ENCODE data around the gene SPACA9. TPM values are rescaled to one million over a fixed set of nuclear protein-coding genes. Genes with fewer than 3 reads are reported as not detected.

Gene SPACA9
- total RNA-seq, 1 experiment from 2014 or later, result 19.2 TPM

- Histone ChIP-seq H4K20me1 (ENCODE audit: insufficient read depth) (no peaks in the 10 kb centered on the region), H3F3A (ENCODE audit: insufficient read depth, low read depth) (no peaks in the 10 kb centered on the region), H3K9me2 (ENCODE audit: insufficient read depth) (no peaks in the 10 kb centered on the region), H3K27ac (no peak overlapping the region), H3K4me3 (no peak overlapping the region), H2AFZ (no peak overlapping the region), H3K9me3 (ENCODE audit: insufficient read depth, low read depth) (no peaks in the 10 kb centered on the region), H3K4me1 (replicated peaks; ENCODE audit: insufficient read depth) (no peaks in the 10 kb centered on the region), H3K4me2 (no peak overlapping the region), H3K27me3 (ENCODE audit: insufficient read depth, low read depth) (no peaks in the 10 kb centered on the region), H3K79me2 (ENCODE audit: low read depth) (no peaks in the 10 kb centered on the region), H3K36me3 (ENCODE audit: low read depth) (no peaks in the 10 kb centered on the region)
- BruUV-seq (replicated peaks), result no TSS peak
- DNase-seq, result no peak
- POLR2A ChIA-PET (ENCODE audit: unreplicated experiment), result no interaction called here
- TF ChIP-seq EZH2 (IDR thresholded peaks at IDR 0.05; ENCODE audit: low read depth) (no peak), CTCF (conservative IDR thresholded peaks at IDR 0.05) (no peak)
- intact Hi-C loops (cut with micrococcal nuclease; ENCODE audit: unreplicated experiment), result no loop called here
- CTCF ChIA-PET, result no interaction called here
These were observed 15.6 kb upstream of the SPACA9 start for GRCh38 chr9:132863096-132863495.

GRCh38 chr9:132864277-132864676 is 14.4 kb upstream of the SPACA9 start:
- H3K4me2 ChIP-seq, result no peak overlapping the region
- no peak for DNase-seq
- no peaks in the 10 kb centered on the region for H3K27me3 ChIP-seq (ENCODE audit: insufficient read depth, low read depth)
- H4K20me1 ChIP-seq (ENCODE audit: insufficient read depth), result no peaks in the 10 kb centered on the region
- no peak overlapping the region for H2AFZ ChIP-seq
- H3K79me2 ChIP-seq (ENCODE audit: low read depth), result no peaks in the 10 kb centered on the region
- POLR2A ChIA-PET (ENCODE audit: unreplicated experiment), result no interaction called here
- no peaks in the 10 kb centered on the region for H3K9me3 ChIP-seq (ENCODE audit: insufficient read depth, low read depth)
- BruUV-seq (replicated peaks), result no TSS peak
- intact Hi-C loops (cut with micrococcal nuclease; ENCODE audit: unreplicated experiment), result no loop called here
- H3F3A ChIP-seq (ENCODE audit: insufficient read depth, low read depth), result no peaks in the 10 kb centered on the region
- no peaks in the 10 kb centered on the region for H3K4me1 ChIP-seq (replicated peaks; ENCODE audit: insufficient read depth)
- H3K9me2 ChIP-seq (ENCODE audit: insufficient read depth), result no peaks in the 10 kb centered on the region
- H3K4me3 ChIP-seq, result no peak overlapping the region
- TF ChIP-seq EZH2 (IDR thresholded peaks at IDR 0.05; ENCODE audit: low read depth), result no peak
- TF ChIP-seq CTCF (conservative IDR thresholded peaks at IDR 0.05), result no peak
- H3K27ac ChIP-seq, result no peak overlapping the region
- CTCF ChIA-PET, result no interaction called here
- H3K36me3 ChIP-seq (ENCODE audit: low read depth), result no peaks in the 10 kb centered on the region

GRCh38 chr9:132864691-132865090 is 14.0 kb upstream of the SPACA9 start:
- no peaks in the 10 kb centered on the region for H3K79me2 ChIP-seq (ENCODE audit: low read depth)
- ChIA-PET POLR2A (ENCODE audit: unreplicated experiment) (no interaction called here), CTCF (no interaction called here)
- no peak overlapping the region for H2AFZ ChIP-seq
- no peaks in the 10 kb centered on the region for H3K27me3 ChIP-seq (ENCODE audit: insufficient read depth, low read depth)
- H3K27ac ChIP-seq, result no peak overlapping the region
- no peak overlapping the region for H3K4me2 ChIP-seq
- no peaks in the 10 kb centered on the region for H3K9me2 ChIP-seq (ENCODE audit: insufficient read depth)
- H3K9me3 ChIP-seq (ENCODE audit: insufficient read depth, low read depth), result no peaks in the 10 kb centered on the region
- BruUV-seq (replicated peaks), result no TSS peak
- no peaks in the 10 kb centered on the region for H4K20me1 ChIP-seq (ENCODE audit: insufficient read depth)
- no peak for DNase-seq
- H3K4me3 ChIP-seq, result no peak overlapping the region
- TF ChIP-seq EZH2 (IDR thresholded peaks at IDR 0.05; ENCODE audit: low read depth) (no peak), CTCF (conservative IDR thresholded peaks at IDR 0.05) (no peak)
- intact Hi-C loops (cut with micrococcal nuclease; ENCODE audit: unreplicated experiment), result no loop called here
- H3F3A ChIP-seq (ENCODE audit: insufficient read depth, low read depth), result no peaks in the 10 kb centered on the region
- no peaks in the 10 kb centered on the region for H3K36me3 ChIP-seq (ENCODE audit: low read depth)
- H3K4me1 ChIP-seq (replicated peaks; ENCODE audit: insufficient read depth), result no peaks in the 10 kb centered on the region
